IMR-90 (cell line): ENCODE measurements around the gene TUB. TPM values are rescaled to one million over a fixed set of nuclear protein-coding genes. Genes with fewer than 3 reads are reported as not detected.

Experiments used
- ATAC-seq: fragments of 200-7000 bp; cut with Tn5 transposase; 2 replicates; pipeline ENCODE4 v1.9.1; 2020; ENCODE audit warnings: low read depth, mild to moderate bottlenecking, moderate library complexity
- BruUV-seq: library from RNA; stranded (reverse); fragments of 400-500 nt; replicated peaks from 2 replicates; lab custom pipeline; 2021; lab: Mats Ljungman, UMichigan
- CTCF ChIA-PET: fragments of 300-600 bp; formaldehyde crosslinking; extraction: SDS; loops from one replicate; lab custom pipeline; 2021; ENCODE audit warnings: antibody characterized with exemption; lab: Yijun Ruan, JAX
- POLR2A ChIA-PET: fragments of 300-600 bp; sonication (Branson Sonifier 250); formaldehyde crosslinking; loops from one replicate; lab custom pipeline; 2022; ENCODE audit warnings: antibody characterized with exemption; ENCODE audit not compliant: unreplicated experiment; lab: Charles Lee
- DNase-seq: peaks from one replicate; pipeline ENCODE4 v3.0.0; 2013
- H2AFZ ChIP-seq: replicated peaks from 2 replicates; pipeline ENCODE3; 2013; ENCODE audit warnings: low read length, mild to moderate bottlenecking; ENCODE audit not compliant: poor library complexity
- H2AK5ac ChIP-seq: 2 replicates; pipeline ENCODE4 v1.6.1; 2013; ENCODE audit warnings: low read depth, low read length, inconsistent platforms
- H2AK9ac ChIP-seq: replicated peaks from 2 replicates; pipeline ENCODE3; 2013; ENCODE audit warnings: mild to moderate bottlenecking, low read depth, low read length, moderate library complexity; ENCODE audit not compliant: poor library complexity
- H2BK120ac ChIP-seq: 2 replicates; pipeline ENCODE4 v1.6.1; 2013; ENCODE audit warnings: low read depth, low read length, inconsistent platforms
- H2BK15ac ChIP-seq: 3 replicates; pipeline ENCODE4 v1.6.1; 2013; ENCODE audit warnings: low read depth, low read length, inconsistent platforms
- H2BK20ac ChIP-seq: 2 replicates; pipeline ENCODE4 v1.6.1; 2013; ENCODE audit warnings: low read depth, mild to moderate bottlenecking, inconsistent platforms, low read length, moderate library complexity
- H2BK5ac ChIP-seq: 2 replicates; pipeline ENCODE4 v1.6.1; 2013; ENCODE audit warnings: mild to moderate bottlenecking, low read depth, low read length, inconsistent platforms; ENCODE audit not compliant: poor library complexity, severe bottlenecking
- H3K14ac ChIP-seq: replicated peaks from 2 replicates; pipeline ENCODE4 v1.6.1; 2013; ENCODE audit warnings: low read depth, low read length, inconsistent platforms
- H3K18ac ChIP-seq: 2 replicates; pipeline ENCODE4 v1.6.1; 2013; ENCODE audit warnings: low read depth, low read length, control low read depth
- H3K23ac ChIP-seq: 2 replicates; pipeline ENCODE4 v1.6.1; 2013; ENCODE audit warnings: low read depth, low read length, inconsistent platforms
- H3K27ac ChIP-seq: 2 replicates; pipeline ENCODE4 v1.5.1; 2013; ENCODE audit warnings: mild to moderate bottlenecking, control low read depth, low read length; ENCODE audit not compliant: insufficient read depth
- H3K27me3 ChIP-seq: 2 replicates; pipeline ENCODE4 v1.6.1; 2013; ENCODE audit warnings: low read length; ENCODE audit not compliant: control insufficient read depth, insufficient read depth
- H3K36me3 ChIP-seq: 2 replicates; pipeline ENCODE4 v1.6.1; 2013; ENCODE audit warnings: low read length, mixed read lengths; ENCODE audit not compliant: control insufficient read depth, insufficient read depth
- H3K4ac ChIP-seq: 2 replicates; pipeline ENCODE4 v1.6.1; 2013; ENCODE audit warnings: low read depth, low read length, inconsistent platforms
- H3K4me1 ChIP-seq: 2 replicates; pipeline ENCODE4 v1.6.1; 2013; ENCODE audit warnings: low read length, mixed read lengths; ENCODE audit not compliant: control insufficient read depth, insufficient read depth
- H3K4me2 ChIP-seq: 2 replicates; pipeline ENCODE4 v1.6.1; 2013; ENCODE audit warnings: low read depth, mild to moderate bottlenecking, control low read depth, low read length, moderate library complexity
- H3K4me3 ChIP-seq: 2 replicates; pipeline ENCODE4 v1.5.1; 2013; ENCODE audit warnings: low read depth, mild to moderate bottlenecking, control low read depth, low read length, moderate library complexity; ENCODE audit not compliant: insufficient read depth
- H3K56ac ChIP-seq: 2 replicates; pipeline ENCODE4 v1.6.1; 2013; ENCODE audit warnings: low read length, inconsistent platforms; ENCODE audit not compliant: insufficient read depth; ENCODE audit errors: extremely low read depth
- H3K79me1 ChIP-seq, 2 experiments: 2 replicates each; pipeline ENCODE4 v1.6.1; 2013; ENCODE audit warnings: low read length in 2 of 2, inconsistent platforms in 1 of 2, low read depth in 1 of 2
- H3K9ac ChIP-seq: 2 replicates; pipeline ENCODE4 v1.6.1; 2013; ENCODE audit warnings: low read depth, low read length, control low read depth
- H3K9me1 ChIP-seq: 2 replicates; pipeline ENCODE4 v1.6.1; 2013; ENCODE audit warnings: low read length, inconsistent platforms; ENCODE audit not compliant: insufficient read depth
- H3K9me3 ChIP-seq: 2 replicates; pipeline ENCODE4 v1.6.1; 2013; ENCODE audit warnings: low read length; ENCODE audit not compliant: control insufficient read depth, insufficient read depth
- H4K20me1 ChIP-seq: 2 replicates; pipeline ENCODE4 v1.6.1; 2013; ENCODE audit warnings: low read length, inconsistent platforms; ENCODE audit not compliant: insufficient read depth
- H4K5ac ChIP-seq: 2 replicates; pipeline ENCODE4 v1.6.1; 2013; ENCODE audit warnings: mild to moderate bottlenecking, low read depth, low read length, control low read depth
- H4K8ac ChIP-seq, 2 experiments: 2 replicates each; pipeline ENCODE4 v1.6.1; 2013; ENCODE audit warnings: low read depth in 2 of 2, low read length in 2 of 2, control low read depth in 1 of 2, inconsistent platforms in 1 of 2
- H4K91ac ChIP-seq: 2 replicates; pipeline ENCODE4 v1.6.1; 2013; ENCODE audit warnings: low read depth, low read length, inconsistent platforms; ENCODE audit not compliant: insufficient read depth
- BHLHE40 ChIP-seq: fragments of 150-350 bp; IDR thresholded peaks from 2 replicates; pipeline ENCODE4 v1.6.1; 2016; ENCODE audit warnings: mild to moderate bottlenecking, low read depth, low read length
- CEBPB ChIP-seq: IDR thresholded peaks from 2 replicates; pipeline ENCODE4 v1.6.1; 2012; ENCODE audit warnings: low read depth, low read length, improper control_type of control experiment
- CHD1 ChIP-seq: IDR thresholded peaks from 2 replicates; pipeline ENCODE4 v1.6.1; 2012; ENCODE audit warnings: low read depth, low read length, improper control_type of control experiment
- FOS ChIP-seq: fragments of 150-350 bp; IDR thresholded peaks from 2 replicates; pipeline ENCODE4 v1.6.1; 2016; ENCODE audit warnings: low read depth, low read length
- MAFK ChIP-seq: IDR thresholded peaks from 2 replicates; pipeline ENCODE4 v1.6.1; 2012; ENCODE audit warnings: low read depth, low read length, improper control_type of control experiment
- MAZ ChIP-seq: IDR thresholded peaks from 2 replicates; pipeline ENCODE4 v1.6.1; 2012; ENCODE audit warnings: low read depth, mild to moderate bottlenecking, low read length, improper control_type of control experiment, moderate library complexity, borderline replicate concordance
- MXI1 ChIP-seq: IDR thresholded peaks from 2 replicates; pipeline ENCODE4 v1.6.1; 2012; ENCODE audit warnings: low read depth, mild to moderate bottlenecking, low read length, moderate library complexity, borderline replicate concordance
- NFE2L2 ChIP-seq: fragments of 150-350 bp; IDR thresholded peaks from 2 replicates; pipeline ENCODE4 v1.6.1; 2016; ENCODE audit warnings: low read depth, mild to moderate bottlenecking, low read length
- POLR2A ChIP-seq: IDR thresholded peaks from 2 replicates; pipeline ENCODE4 v1.6.1; 2012; ENCODE audit warnings: mild to moderate bottlenecking, low read depth, low read length
- RAD21 ChIP-seq: IDR thresholded peaks from 2 replicates; pipeline ENCODE4 v1.6.1; 2012; ENCODE audit warnings: low read length, improper control_type of control experiment
- RCOR1 ChIP-seq: IDR thresholded peaks from 2 replicates; pipeline ENCODE4 v1.6.1; 2012; ENCODE audit warnings: mild to moderate bottlenecking, low read length, improper control_type of control experiment; ENCODE audit not compliant: insufficient replicate concordance
- SMC3 ChIP-seq: fragments of 150-350 bp; IDR thresholded peaks from 2 replicates; pipeline ENCODE4 v1.6.1; 2016; ENCODE audit warnings: low read depth, mild to moderate bottlenecking, antibody characterized with exemption, low read length, moderate library complexity
- USF2 ChIP-seq: fragments of 150-350 bp; IDR thresholded peaks from 2 replicates; pipeline ENCODE4 v1.6.1; 2017; ENCODE audit warnings: mild to moderate bottlenecking, antibody characterized with exemption, low read length, low read depth
- WGBS, 2 experiments: methylation state at CpG; one replicate each; pipeline versions ENCODE4 v1.1.5 to v1.1.7; 2013; ENCODE audit warnings: missing lambda C conversion rate in 2 of 2; ENCODE audit not compliant: insufficient read length in 1 of 2; ENCODE audit errors: extremely low coverage in 2 of 2; 5-methylcytosine and 5-hydroxymethylcytosine counted together
- dilution Hi-C: fragments of 300-500 bp; cut with HindIII; formaldehyde crosslinking; loops from one replicate; pipeline ENCODE4 v1.14.3; 2018; ENCODE audit warnings: low sequenced_read_pairs; ENCODE audit not compliant: unreplicated experiment
- in situ Hi-C: fragments of 300-500 bp; cut with MboI; formaldehyde crosslinking; loops from 3 replicates; pipeline ENCODE4 v1.14.3; 2019; ENCODE audit warnings: low sequenced_read_pairs, inconsistent platforms, mixed read lengths
- intact Hi-C: fragments of 100-400 bp; cut with micrococcal nuclease; formaldehyde crosslinking; loops from 2 replicates; pipeline ENCODE4 v1.10.0; 2022
- polyA plus RNA-seq, 3 experiments: library from polyadenylated mRNA; depleted of rRNA; stranded (reverse); fragments of >200 nt; gene quantifications; 2 replicates each; pipeline ENCODE4 v1.2.3, GENCODE V29; 2012; ENCODE audit warnings: low replicate concordance in 1 of 3
- total RNA-seq: library from RNA; depleted of rRNA; stranded (reverse); fragments of >200 nt; gene quantifications from 2 replicates; pipeline ENCODE4 v1.2.3, GENCODE V29; 2012
- TF ChIP-seq, protein P1 (sequence below): fragments of 150-350 bp; IDR thresholded peaks from 2 replicates; pipeline ENCODE4 v1.6.1; 2016; ENCODE audit warnings: low read depth, mild to moderate bottlenecking, low read length, moderate library complexity, borderline replicate concordance
- TF ChIP-seq, protein P2 (sequence below): conservative IDR thresholded peaks from 2 replicates; pipeline ENCODE4 v1.5.1; 2012; ENCODE audit warnings: mild to moderate bottlenecking, low read depth, low read length, improper control_type of control experiment

Gene TUB
- total and polyA plus RNA-seq, 2 of the 4 experiments (the other 2 are of a cell fraction), result 11.8 to 12.9 TPM

- no peak for TF ChIP-seq CHD1
- no peak for TF ChIP-seq RAD21
- no peak for TF ChIP-seq FOS
- TF ChIP-seq, protein P1, sequence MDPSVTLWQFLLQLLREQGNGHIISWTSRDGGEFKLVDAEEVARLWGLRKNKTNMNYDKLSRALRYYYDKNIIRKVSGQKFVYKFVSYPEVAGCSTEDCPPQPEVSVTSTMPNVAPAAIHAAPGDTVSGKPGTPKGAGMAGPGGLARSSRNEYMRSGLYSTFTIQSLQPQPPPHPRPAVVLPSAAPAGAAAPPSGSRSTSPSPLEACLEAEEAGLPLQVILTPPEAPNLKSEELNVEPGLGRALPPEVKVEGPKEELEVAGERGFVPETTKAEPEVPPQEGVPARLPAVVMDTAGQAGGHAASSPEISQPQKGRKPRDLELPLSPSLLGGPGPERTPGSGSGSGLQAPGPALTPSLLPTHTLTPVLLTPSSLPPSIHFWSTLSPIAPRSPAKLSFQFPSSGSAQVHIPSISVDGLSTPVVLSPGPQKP, result no peak
- TF ChIP-seq POLR2A, result no peak
- TF ChIP-seq MAFK, result no peak
- no peak for TF ChIP-seq RCOR1
- TF ChIP-seq NFE2L2, result no peak
- no peak for TF ChIP-seq MAZ
- no peak for TF ChIP-seq BHLHE40
- no peak for TF ChIP-seq MXI1
- TF ChIP-seq USF2, result no peak
- no peak for TF ChIP-seq CEBPB
- TF ChIP-seq, protein P2, sequence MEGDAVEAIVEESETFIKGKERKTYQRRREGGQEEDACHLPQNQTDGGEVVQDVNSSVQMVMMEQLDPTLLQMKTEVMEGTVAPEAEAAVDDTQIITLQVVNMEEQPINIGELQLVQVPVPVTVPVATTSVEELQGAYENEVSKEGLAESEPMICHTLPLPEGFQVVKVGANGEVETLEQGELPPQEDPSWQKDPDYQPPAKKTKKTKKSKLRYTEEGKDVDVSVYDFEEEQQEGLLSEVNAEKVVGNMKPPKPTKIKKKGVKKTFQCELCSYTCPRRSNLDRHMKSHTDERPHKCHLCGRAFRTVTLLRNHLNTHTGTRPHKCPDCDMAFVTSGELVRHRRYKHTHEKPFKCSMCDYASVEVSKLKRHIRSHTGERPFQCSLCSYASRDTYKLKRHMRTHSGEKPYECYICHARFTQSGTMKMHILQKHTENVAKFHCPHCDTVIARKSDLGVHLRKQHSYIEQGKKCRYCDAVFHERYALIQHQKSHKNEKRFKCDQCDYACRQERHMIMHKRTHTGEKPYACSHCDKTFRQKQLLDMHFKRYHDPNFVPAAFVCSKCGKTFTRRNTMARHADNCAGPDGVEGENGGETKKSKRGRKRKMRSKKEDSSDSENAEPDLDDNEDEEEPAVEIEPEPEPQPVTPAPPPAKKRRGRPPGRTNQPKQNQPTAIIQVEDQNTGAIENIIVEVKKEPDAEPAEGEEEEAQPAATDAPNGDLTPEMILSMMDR, result no peak
- no peak for TF ChIP-seq SMC3
- H3K56ac ChIP-seq, result no peak overlapping the region
- no peak overlapping the region for H4K91ac ChIP-seq
- WGBS, 2 experiments, result 100% methylated on average over 2 of the region's 6 CpGs; no CpG with 5 or more reads in 1 of the 2 experiments
- no peak overlapping the region for H3K9ac ChIP-seq
- POLR2A ChIA-PET, result no interaction called here
- intact Hi-C loops, result no loop called here
- ATAC-seq, result no peak
- dilution Hi-C loops, result no loop called here
- H3K4me2 ChIP-seq, result no peak overlapping the region
- in situ Hi-C loops, result loop anchor here (25.0 kb wide), 1 partner anchor 397 kb away; no protein-coding TSS in a partner anchor
- no TSS peak for BruUV-seq
- no peak overlapping the region for H4K5ac ChIP-seq
- H2AK9ac ChIP-seq, result no peak overlapping the region
- H3K23ac ChIP-seq, result no peak overlapping the region
- H3K14ac ChIP-seq, result no peak overlapping the region
- peaks cover 3% of the 10 kb centered on the region; the same call in 1 of the 2 replicates for H3K27me3 ChIP-seq
- H3K9me1 ChIP-seq, result peaks cover 5% of the 10 kb centered on the region; the same call in 1 of the 2 replicates
- H2BK20ac ChIP-seq, result no peak overlapping the region
- H2AK5ac ChIP-seq, result no peak overlapping the region
- no peak overlapping the region for H2BK5ac ChIP-seq
- H4K20me1 ChIP-seq, result peaks cover 44% of the 10 kb centered on the region; the same call in 1 of the 2 replicates
- no peak overlapping the region for H2BK15ac ChIP-seq
- H4K8ac ChIP-seq, result no peak overlapping the region
- H3K79me1 ChIP-seq, result peaks cover 6 to 37% of the 10 kb centered on the region in 2 experiments; a peak in 2 of 4 replicates
- no peak overlapping the region for H3K27ac ChIP-seq
- H3K4me3 ChIP-seq, result no peak overlapping the region
- no peaks in the 10 kb centered on the region for H3K36me3 ChIP-seq
- no peak overlapping the region for H2AFZ ChIP-seq
- H2BK120ac ChIP-seq, result no peak overlapping the region
- CTCF ChIA-PET, result no interaction called here
- no peak overlapping the region for H3K4ac ChIP-seq
- no peaks in the 10 kb centered on the region for H3K9me3 ChIP-seq
- no peak for DNase-seq
- H3K4me1 ChIP-seq, result peaks cover 9% of the 10 kb centered on the region
- H3K18ac ChIP-seq, result no peak overlapping the region
Observed at GRCh38 chr11:8084352-8084751, 3.3 kb downstream of the TUB start.
